ENCODE measurements around the gene DTX3L. TPM values are rescaled to one million over a fixed set of nuclear protein-coding genes. Genes with fewer than 3 reads are reported as not detected.
"Not testable (repeated sequence)": the region's sequence is repeated elsewhere in the genome, so short reads cannot be mapped to it uniquely, and the experiment has no call there.

DTX3L gene
- total RNA-seq, 1 experiment from 2014 or later = 55.8 TPM

- not testable (repeated sequence) for H3K4me2 ChIP-seq (ENCODE audit: low read depth, low read length, poor library complexity, severe bottlenecking); DNase-seq; H3K4me3 ChIP-seq (ENCODE audit: low read length); H3K9ac ChIP-seq (ENCODE audit: low read length); H2AFZ ChIP-seq (ENCODE audit: low read length); H3K9me3 ChIP-seq (ENCODE audit: low read length); H4K20me1 ChIP-seq (ENCODE audit: insufficient read depth, low read depth, low read length); H3K27me3 ChIP-seq (ENCODE audit: low read length); H3K9me2 ChIP-seq (replicated peaks; ENCODE audit: insufficient read depth, low read length)
- Histone ChIP-seq H3K27ac (ENCODE audit: low read length) (0 out of 2 replicates have a peak overlapping the region, but pooled peaks have one; percentile 14), H3K36me3 (ENCODE audit: insufficient read depth, low read length) (peaks cover 24% of the 10 kb centered on the region), H3K4me1 (ENCODE audit: low read length) (peaks cover 36% of the 10 kb centered on the region), H3K79me2 (ENCODE audit: low read length) (peaks cover 24% of the 10 kb centered on the region)
Observed at GRCh38 chr3:122568131-122568530, 4.0 kb downstream of the DTX3L start.

GRCh38 chr3:122568755-122569154 is 4.6 kb downstream of the DTX3L start:
- Histone ChIP-seq H3K9ac (ENCODE audit: low read length) (no peak overlapping the region), H3K9me2 (replicated peaks; ENCODE audit: insufficient read depth, low read length) (no peaks in the 10 kb centered on the region), H3K36me3 (ENCODE audit: insufficient read depth, low read length) (peaks cover 24% of the 10 kb centered on the region), H3K4me3 (ENCODE audit: low read length) (no peak overlapping the region), H2AFZ (ENCODE audit: low read length) (no peak overlapping the region), H3K9me3 (ENCODE audit: low read length) (no peaks in the 10 kb centered on the region), H3K27ac (ENCODE audit: low read length) (peak overlapping the region; percentile 30), H3K27me3 (ENCODE audit: low read length) (no peaks in the 10 kb centered on the region), H3K4me1 (ENCODE audit: low read length) (peaks cover 36% of the 10 kb centered on the region), H3K79me2 (ENCODE audit: low read length) (peaks cover 20% of the 10 kb centered on the region), H4K20me1 (ENCODE audit: insufficient read depth, low read depth, low read length) (no peaks in the 10 kb centered on the region), H3K4me2 (ENCODE audit: low read depth, low read length, poor library complexity, severe bottlenecking) (no peak overlapping the region)
- no peak for DNase-seq

- Histone ChIP-seq H3K4me2 (ENCODE audit: low read depth, low read length, poor library complexity, severe bottlenecking) (peak overlapping the region; percentile 36), H3K9ac (ENCODE audit: low read length) (no peak overlapping the region), H2AFZ (ENCODE audit: low read length) (no peak overlapping the region), H3K36me3 (ENCODE audit: insufficient read depth, low read length) (peaks cover 18% of the 10 kb centered on the region; the same call in 1 of the 2 replicates), H3K9me2 (replicated peaks; ENCODE audit: insufficient read depth, low read length) (no peaks in the 10 kb centered on the region), H3K4me1 (ENCODE audit: low read length) (peaks cover 62% of the 10 kb centered on the region), H4K20me1 (ENCODE audit: insufficient read depth, low read depth, low read length) (no peaks in the 10 kb centered on the region), H3K79me2 (ENCODE audit: low read length) (no peaks in the 10 kb centered on the region; the same call in 1 of the 2 replicates), H3K27me3 (ENCODE audit: low read length) (no peaks in the 10 kb centered on the region), H3K9me3 (ENCODE audit: low read length) (no peaks in the 10 kb centered on the region), H3K27ac (ENCODE audit: low read length) (peak overlapping the region; percentile 99), H3K4me3 (ENCODE audit: low read length) (no peak overlapping the region)
- peak; percentile 89 for DNase-seq
Observed at GRCh38 chr3:122572940-122573412, 8.8 kb downstream of the DTX3L start.

- Histone ChIP-seq H3K9me2 (replicated peaks; ENCODE audit: insufficient read depth, low read length) (no peaks in the 10 kb centered on the region), H3K79me2 (ENCODE audit: low read length) (peaks cover 15% of the 10 kb centered on the region), H3K4me1 (ENCODE audit: low read length) (peaks cover 72% of the 10 kb centered on the region), H3K9ac (ENCODE audit: low read length) (peak overlapping the region; percentile 86), H3K27ac (ENCODE audit: low read length) (peak overlapping the region; percentile 99), H3K4me2 (ENCODE audit: low read depth, low read length, poor library complexity, severe bottlenecking) (peak overlapping the region; percentile 92), H3K36me3 (ENCODE audit: insufficient read depth, low read length) (no peaks in the 10 kb centered on the region; the same call in 1 of the 2 replicates), H3K27me3 (ENCODE audit: low read length) (no peaks in the 10 kb centered on the region), H4K20me1 (ENCODE audit: insufficient read depth, low read depth, low read length) (no peaks in the 10 kb centered on the region), H3K9me3 (ENCODE audit: low read length) (peaks cover 3% of the 10 kb centered on the region), H2AFZ (ENCODE audit: low read length) (0 out of 2 replicates have a peak overlapping the region, but pooled peaks have one; percentile 11), H3K4me3 (ENCODE audit: low read length) (peak overlapping the region; percentile 85)
- peak; percentile 97 for DNase-seq
Observed at GRCh38 chr3:122576174-122576940, 12.2 kb downstream of the DTX3L start.

- H2AFZ ChIP-seq (ENCODE audit: low read length) = peak within 1 kb of the TSS; percentile 80
- H3K9me3 ChIP-seq (ENCODE audit: low read length) = peaks cover 13% of the 10 kb centered on the region
- H3K9ac ChIP-seq (ENCODE audit: low read length) = peak within 1 kb of the TSS; percentile 86
- peak within 1 kb of the TSS; percentile 92 for H3K4me2 ChIP-seq (ENCODE audit: low read depth, low read length, poor library complexity, severe bottlenecking)
- H3K79me2 ChIP-seq (ENCODE audit: low read length) = peaks cover 25% of the 10 kb centered on the region
- H3K36me3 ChIP-seq (ENCODE audit: insufficient read depth, low read length) = 0 out of 2 replicates have a peak, but pooled peaks cover 5% of the 10 kb centered on the region
- H3K9me2 ChIP-seq (replicated peaks; ENCODE audit: insufficient read depth, low read length) = no peaks in the 10 kb centered on the region
- H3K4me3 ChIP-seq (ENCODE audit: low read length) = peak within 1 kb of the TSS; percentile 85
- H4K20me1 ChIP-seq (ENCODE audit: insufficient read depth, low read depth, low read length) = no peaks in the 10 kb centered on the region
- peak; percentile 75 for DNase-seq
- H3K27ac ChIP-seq (ENCODE audit: low read length) = peak within 1 kb of the TSS; percentile 99
- H3K27me3 ChIP-seq (ENCODE audit: low read length) = no peaks in the 10 kb centered on the region
- H3K4me1 ChIP-seq (ENCODE audit: low read length) = peaks cover 68% of the 10 kb centered on the region
Observed at GRCh38 chr3:122577409-122578031, 13.4 kb downstream of the DTX3L start, which contains the start of gene PARP15. Gene PARP15, plus strand, starts transcription at chr3:122577650. Its CDS starts 18 bp downstream, at chr3:122577668.

GRCh38 chr3:122578069-122578740 is 14.1 kb downstream of the DTX3L start:
- H3K27me3 ChIP-seq (ENCODE audit: low read length) = no peaks in the 10 kb centered on the region
- H2AFZ ChIP-seq (ENCODE audit: low read length) = peak overlapping the region; percentile 80
- H3K4me2 ChIP-seq (ENCODE audit: low read depth, low read length, poor library complexity, severe bottlenecking) = peak overlapping the region; percentile 92

GRCh38 chr3:122580470-122580869 is 16.3 kb downstream of the DTX3L start:
- H3K79me2 ChIP-seq (ENCODE audit: low read length) = peaks cover 30% of the 10 kb centered on the region

More at GRCh38 chr3:122578069-122578740, 14.1 kb downstream of the DTX3L start:
- Histone ChIP-seq H3K4me3 (ENCODE audit: low read length) (peak overlapping the region; percentile 85), H3K4me1 (ENCODE audit: low read length) (peaks cover 61% of the 10 kb centered on the region), H3K36me3 (ENCODE audit: insufficient read depth, low read length) (0 out of 2 replicates have a peak, but pooled peaks cover 5% of the 10 kb centered on the region), H3K9me2 (replicated peaks; ENCODE audit: insufficient read depth, low read length) (no peaks in the 10 kb centered on the region), H3K79me2 (ENCODE audit: low read length) (peaks cover 25% of the 10 kb centered on the region), H3K9me3 (ENCODE audit: low read length) (peaks cover 13% of the 10 kb centered on the region), H4K20me1 (ENCODE audit: insufficient read depth, low read depth, low read length) (no peaks in the 10 kb centered on the region), H3K27ac (ENCODE audit: low read length) (peak overlapping the region; percentile 99), H3K9ac (ENCODE audit: low read length) (peak overlapping the region; percentile 86)
- DNase-seq = peak; percentile 70

More at GRCh38 chr3:122580470-122580869, 16.3 kb downstream of the DTX3L start:
- no peaks in the 10 kb centered on the region for H3K9me2 ChIP-seq (replicated peaks; ENCODE audit: insufficient read depth, low read length)
- DNase-seq = no peak
- no peaks in the 10 kb centered on the region for H4K20me1 ChIP-seq (ENCODE audit: insufficient read depth, low read depth, low read length)
- H3K27me3 ChIP-seq (ENCODE audit: low read length) = no peaks in the 10 kb centered on the region
- no peak overlapping the region for H3K27ac ChIP-seq (ENCODE audit: low read length)
- H3K4me2 ChIP-seq (ENCODE audit: low read depth, low read length, poor library complexity, severe bottlenecking) = no peak overlapping the region
- no peak overlapping the region for H3K4me3 ChIP-seq (ENCODE audit: low read length)
- no peak overlapping the region for H3K9ac ChIP-seq (ENCODE audit: low read length)
- peaks cover 13% of the 10 kb centered on the region for H3K9me3 ChIP-seq (ENCODE audit: low read length)
- H3K36me3 ChIP-seq (ENCODE audit: insufficient read depth, low read length) = 0 out of 2 replicates have a peak, but pooled peaks cover 5% of the 10 kb centered on the region
- peaks cover 45% of the 10 kb centered on the region for H3K4me1 ChIP-seq (ENCODE audit: low read length)
- no peak overlapping the region for H2AFZ ChIP-seq (ENCODE audit: low read length)

Measured in Karpas-422 (cell line).